Naive thymus-derived CD4-positive, alpha-beta T cell (primary cell): ENCODE results near the gene FUT4. TPM values are rescaled to one million over a fixed set of nuclear protein-coding genes. Genes with fewer than 3 reads are reported as not detected.
A peak's percentile ranks its signal among the peaks of the same experiment; 100 is the strongest.

ENCODE experiments used
- ATAC-seq: fragments of 150-1000 bp; cut with Tn5 transposase; 2 replicates; pipeline ENCODE4 v1.10.0; 2021; ENCODE audit warnings: mild to moderate bottlenecking, moderate library complexity
- CTCF ChIA-PET: fragments of 350-600 bp; sonication (Branson Sonifier 250); formaldehyde crosslinking; loops from one replicate; lab custom pipeline; 2021; ENCODE audit warnings: antibody characterized with exemption; lab: Charles Lee
- POLR2A ChIA-PET: fragments of 350-600 bp; sonication (Branson Sonifier 250); formaldehyde crosslinking; loops from one replicate; lab custom pipeline; 2021; ENCODE audit warnings: antibody characterized with exemption, inconsistent platforms; lab: Charles Lee
- DNase-seq, 9 donors: peaks; one replicate each; pipeline versions ENCODE4 v3.0.0 to v3.0.0-alpha.2; 2020 to 2022; ENCODE audit warnings: mixed read lengths in 1 of 9
- H3K27ac ChIP-seq: one replicate; pipeline ENCODE4 v1.7.0; 2013; ENCODE audit warnings: mild to moderate bottlenecking, low read depth, low read length, moderate library complexity
- H3K27me3 ChIP-seq, 2 donors: one replicate each; pipeline ENCODE4 v1.7.0; 2013; ENCODE audit warnings: low read length in 2 of 2, mild to moderate bottlenecking in 2 of 2, moderate library complexity in 2 of 2; ENCODE audit not compliant: control insufficient read depth in 2 of 2, insufficient read depth in 2 of 2
- H3K36me3 ChIP-seq, 3 experiments: 1 replicate in 2 of 3; 2 replicates in 1 of 3; pipeline ENCODE4 v1.7.0; 2013; ENCODE audit warnings: low read length in 3 of 3, mild to moderate bottlenecking in 3 of 3, moderate library complexity in 1 of 3; ENCODE audit not compliant: insufficient read depth in 3 of 3, control insufficient read depth in 2 of 3
- H3K4me1 ChIP-seq, 2 donors: one replicate each; pipeline ENCODE4 v1.7.0; 2013; ENCODE audit warnings: low read length in 2 of 2, mild to moderate bottlenecking in 2 of 2, moderate library complexity in 1 of 2; ENCODE audit not compliant: control insufficient read depth in 2 of 2, insufficient read depth in 2 of 2
- H3K4me3 ChIP-seq: 2 replicates; pipeline ENCODE4 v1.7.0; 2013; ENCODE audit warnings: mild to moderate bottlenecking, low read length
- H3K9me3 ChIP-seq, 3 experiments: 1 replicate in 2 of 3; 2 replicates in 1 of 3; pipeline ENCODE4 v1.7.0; 2013; ENCODE audit warnings: low read length in 3 of 3; ENCODE audit not compliant: control insufficient read depth in 2 of 3
- H3K27ac Mint-ChIP-seq, 9 donors: one replicate each; pipeline ENCODE4 v1.8.0; 2020 to 2022; ENCODE audit warnings: mixed read lengths in 9 of 9, mild to moderate bottlenecking in 8 of 9, moderate library complexity in 5 of 9, inconsistent platforms in 2 of 9
- H3K27me3 Mint-ChIP-seq, 5 donors: one replicate each; pipeline ENCODE4 v1.8.0; 2021 to 2022; ENCODE audit warnings: mixed read lengths in 5 of 5, mild to moderate bottlenecking in 1 of 5
- H3K36me3 Mint-ChIP-seq, 5 donors: one replicate each; pipeline ENCODE4 v1.8.0; 2020 to 2022; ENCODE audit warnings: mixed read lengths in 5 of 5, mild to moderate bottlenecking in 3 of 5, inconsistent platforms in 1 of 5
- H3K4me1 Mint-ChIP-seq, 7 donors: one replicate each; pipeline ENCODE4 v1.8.0; 2020 to 2022; ENCODE audit warnings: mixed read lengths in 7 of 7, mild to moderate bottlenecking in 3 of 7, inconsistent platforms in 1 of 7
- H3K4me3 Mint-ChIP-seq, 10 donors: one replicate each; pipeline ENCODE4 v1.8.0; 2020 to 2022; ENCODE audit warnings: mild to moderate bottlenecking in 10 of 10, mixed read lengths in 10 of 10, moderate library complexity in 6 of 10, inconsistent platforms in 2 of 10
- H3K9me3 Mint-ChIP-seq, 11 donors: one replicate each; pipeline ENCODE4 v1.8.0; 2020 to 2022; ENCODE audit warnings: mixed read lengths in 11 of 11, mild to moderate bottlenecking in 4 of 11, inconsistent platforms in 1 of 11, moderate library complexity in 1 of 11
- intact Hi-C, 2 donors: fragments of 100-400 bp; cut with micrococcal nuclease; formaldehyde crosslinking; loops; one replicate each; pipeline ENCODE4 v1.15.1; 2023
- polyA plus RNA-seq, 2 donors: library from polyadenylated mRNA; unstranded; fragments of 300-500 nt; fragmentation: Illumina TruSeq; gene quantifications; one replicate each; pipeline ENCODE4 v1.2.3, GENCODE V29; 2021
- total RNA-seq, 6 experiments: library from RNA in 5 of 6; stranded (reverse) in 5 of 6; gene quantifications; 1 replicate in 5 of 6; 2 replicates in 1 of 6; pipeline ENCODE4 v1.2.3 and lab custom pipeline; 2021 to 2026

Gene FUT4
- total and polyA plus RNA-seq, 7 experiments from 2014 or later = 1.4 to 10.2 (median 6.1) TPM

- no peak overlapping the region for H3K27ac Mint-ChIP-seq
- no peak for ATAC-seq
- POLR2A ChIA-PET = no interaction called here
Measured at GRCh38 chr11:94539420-94539819, 4.3 kb upstream of the FUT4 start.

GRCh38 chr11:94544646-94545263 lies 1.0 kb downstream of the FUT4 start:
- Mint-ChIP-seq H3K27me3 (no peaks in the 10 kb centered on the region), H3K27ac (peak overlapping the region in 2 of 9 donors; percentile 36 to 76), H3K36me3 (peaks cover 0 to 16% (median 0%) of the 10 kb centered on the region in 5 donors), H3K4me1 (peaks cover 28 to 54% (median 46%) of the 10 kb centered on the region in 7 donors), H3K9me3 (no peaks in the 10 kb centered on the region), H3K4me3 (peak overlapping the region; percentile 58 to 99 (median 78))
- peak overlapping the region; percentile 88 for H3K27ac ChIP-seq
- H3K4me3 ChIP-seq = peak overlapping the region; percentile 85
- H3K9me3 ChIP-seq = no peaks in the 10 kb centered on the region
- CTCF ChIA-PET = no interaction called here
- peaks cover 22 to 29% of the 10 kb centered on the region in 2 donors for H3K4me1 ChIP-seq
- DNase-seq = peak in 5 of 9 donors; percentile 1 to 24 (median 6)
- ATAC-seq = peak; percentile 2
- no peaks in the 10 kb centered on the region for H3K36me3 ChIP-seq
- intact Hi-C loops = loop anchor here (1.0 to 5.0 kb wide), 9 partner anchors 51 to 1848 kb away; partner anchors contain the start of genes ANKRD49 (in 2 of the 2), FAM76B (in 2 of the 2), MRE11 (in 2 of the 2) and C11orf54 (in 1 of the 2)
- H3K27me3 ChIP-seq = no peaks in the 10 kb centered on the region
- POLR2A ChIA-PET = interaction anchor here (0.6 to 1.7 kb wide), 3 partner anchors 215 to 804 kb away, joined by 3 to 4 read pairs (median 3); partner anchors contain the start of genes C11orf54 and TAF1D

More at GRCh38 chr11:94539420-94539819, 4.3 kb upstream of the FUT4 start:
- Histone ChIP-seq H3K36me3 (no peaks in the 10 kb centered on the region), H3K4me3 (no peak overlapping the region), H3K27ac (no peak overlapping the region), H3K27me3 (no peaks in the 10 kb centered on the region), H3K9me3 (no peaks in the 10 kb centered on the region), H3K4me1 (peaks cover 5 to 6% of the 10 kb centered on the region in 2 donors)
- no peak overlapping the region for H3K4me3 Mint-ChIP-seq
- no peaks in the 10 kb centered on the region for H3K9me3 Mint-ChIP-seq
- intact Hi-C loops = no loop called here
- peaks cover 11 to 26% (median 20%) of the 10 kb centered on the region in 5 donors for H3K27me3 Mint-ChIP-seq
- CTCF ChIA-PET = no interaction called here
- no peaks in the 10 kb centered on the region for H3K36me3 Mint-ChIP-seq
- peaks cover 5 to 14% (median 12%) of the 10 kb centered on the region in 7 donors for H3K4me1 Mint-ChIP-seq
- no peak for DNase-seq

GRCh38 chr11:94545264-94546161 lies 1.8 kb downstream of the FUT4 start:
- DNase-seq (peak in 1 of 9 donors; percentile 9), ATAC-seq (no peak)
- Mint-ChIP-seq H3K36me3 (peaks cover 0 to 19% (median 0%) of the 10 kb centered on the region in 5 donors), H3K4me3 (peak overlapping the region; percentile 64 to 99 (median 78)), H3K27ac (peak overlapping the region in 8 of 9 donors; percentile 20 to 80 (median 68)), H3K9me3 (no peaks in the 10 kb centered on the region), H3K4me1 (peaks cover 31 to 62% (median 54%) of the 10 kb centered on the region in 7 donors), H3K27me3 (no peaks in the 10 kb centered on the region)
- H3K27me3 ChIP-seq = no peaks in the 10 kb centered on the region
- peak overlapping the region; percentile 17 for H3K4me3 ChIP-seq
- no peaks in the 10 kb centered on the region for H3K9me3 ChIP-seq
- ChIA-PET CTCF (interaction anchor here (0.6 kb wide), 1 partner anchor 42 kb away, joined by 3 read pairs; no protein-coding TSS in a partner anchor), POLR2A (interaction anchor here (1.7 kb wide), 1 partner anchor 805 kb away, joined by 4 read pairs; the partner anchor contains the start of genes C11orf54 and TAF1D)
- intact Hi-C loops = loop anchor here in 1 of 2 donors (2.0 kb wide), 1 partner anchor 1243 kb away; the partner anchor contains the start of gene FAM76B
- no peaks in the 10 kb centered on the region for H3K36me3 ChIP-seq
- no peak overlapping the region for H3K27ac ChIP-seq
- peaks cover 22 to 29% of the 10 kb centered on the region in 2 donors for H3K4me1 ChIP-seq

GRCh38 chr11:94546162-94546470 lies 2.4 kb downstream of the FUT4 start:
- no peaks in the 10 kb centered on the region for H3K9me3 Mint-ChIP-seq
- Histone ChIP-seq H3K4me1 (peaks cover 22 to 29% of the 10 kb centered on the region in 2 donors), H3K27me3 (no peaks in the 10 kb centered on the region), H3K9me3 (no peaks in the 10 kb centered on the region), H3K4me3 (no peak overlapping the region), H3K27ac (no peak overlapping the region), H3K36me3 (no peaks in the 10 kb centered on the region)
- intact Hi-C loops = no loop called here
- ATAC-seq (no peak), DNase-seq (no peak)
- ChIA-PET CTCF (interaction anchor here (0.6 kb wide), 1 partner anchor 43 kb away, joined by 3 read pairs; no protein-coding TSS in a partner anchor), POLR2A (no interaction called here)
- H3K4me1 Mint-ChIP-seq = peaks cover 31 to 63% (median 55%) of the 10 kb centered on the region in 7 donors
- peak overlapping the region; percentile 64 to 99 (median 78) for H3K4me3 Mint-ChIP-seq
- H3K36me3 Mint-ChIP-seq = peaks cover 0 to 19% (median 0%) of the 10 kb centered on the region in 5 donors
- no peaks in the 10 kb centered on the region for H3K27me3 Mint-ChIP-seq
- H3K27ac Mint-ChIP-seq = peak overlapping the region in 6 of 9 donors; percentile 3 to 80 (median 52)

GRCh38 chr11:94546886-94547285 lies 3.2 kb downstream of the FUT4 start:
- ATAC-seq (no peak), DNase-seq (no peak)
- peaks cover 31 to 63% (median 55%) of the 10 kb centered on the region in 7 donors for H3K4me1 Mint-ChIP-seq
- peak overlapping the region in 5 of 9 donors; percentile 1 to 74 (median 37) for H3K27ac Mint-ChIP-seq
- H3K9me3 Mint-ChIP-seq = no peaks in the 10 kb centered on the region
- H3K36me3 Mint-ChIP-seq = peaks cover 0 to 19% (median 0%) of the 10 kb centered on the region in 5 donors
- peak overlapping the region in 9 of 10 donors; percentile 6 to 79 (median 62) for H3K4me3 Mint-ChIP-seq
- intact Hi-C loops = no loop called here
- CTCF ChIA-PET = no interaction called here
- no peak overlapping the region for H3K27ac ChIP-seq
- no peak overlapping the region for H3K4me3 ChIP-seq
- POLR2A ChIA-PET = no interaction called here
- no peaks in the 10 kb centered on the region for H3K27me3 ChIP-seq
- no peaks in the 10 kb centered on the region for H3K36me3 ChIP-seq
- H3K9me3 ChIP-seq = no peaks in the 10 kb centered on the region
- H3K4me1 ChIP-seq = peaks cover 22 to 29% of the 10 kb centered on the region in 2 donors
- no peaks in the 10 kb centered on the region for H3K27me3 Mint-ChIP-seq

- ChIA-PET CTCF (no interaction called here), POLR2A (no interaction called here)
- Histone ChIP-seq H3K9me3 (no peaks in the 10 kb centered on the region), H3K36me3 (no peaks in the 10 kb centered on the region), H3K4me3 (no peak overlapping the region), H3K27ac (no peak overlapping the region), H3K27me3 (no peaks in the 10 kb centered on the region), H3K4me1 (peaks cover 16 to 24% of the 10 kb centered on the region in 2 donors)
- Mint-ChIP-seq H3K27me3 (no peaks in the 10 kb centered on the region), H3K9me3 (no peaks in the 10 kb centered on the region), H3K4me3 (no peak overlapping the region), H3K27ac (no peak overlapping the region), H3K36me3 (peaks cover 0 to 19% (median 0%) of the 10 kb centered on the region in 5 donors), H3K4me1 (peaks cover 27 to 50% (median 43%) of the 10 kb centered on the region in 7 donors)
- DNase-seq = no peak
- no peak for ATAC-seq
- intact Hi-C loops = no loop called here
Measured at GRCh38 chr11:94549146-94549545, 5.4 kb downstream of the FUT4 start.
